GM19351 (cell line): ENCODE data around the gene STXBP6.
"Not testable (repeated sequence)": the region's sequence is repeated elsewhere in the genome, so short reads cannot be mapped to it uniquely, and the experiment has no call there.

Experiments used
- ATAC-seq: cut with Tn5 transposase; IDR thresholded peaks from one replicate; pipeline ENCODE4 v1.9.1; 2021; ENCODE audit warnings: mild to moderate bottlenecking, moderate library complexity; ENCODE audit not compliant: unreplicated experiment

Gene STXBP6

DNA sequence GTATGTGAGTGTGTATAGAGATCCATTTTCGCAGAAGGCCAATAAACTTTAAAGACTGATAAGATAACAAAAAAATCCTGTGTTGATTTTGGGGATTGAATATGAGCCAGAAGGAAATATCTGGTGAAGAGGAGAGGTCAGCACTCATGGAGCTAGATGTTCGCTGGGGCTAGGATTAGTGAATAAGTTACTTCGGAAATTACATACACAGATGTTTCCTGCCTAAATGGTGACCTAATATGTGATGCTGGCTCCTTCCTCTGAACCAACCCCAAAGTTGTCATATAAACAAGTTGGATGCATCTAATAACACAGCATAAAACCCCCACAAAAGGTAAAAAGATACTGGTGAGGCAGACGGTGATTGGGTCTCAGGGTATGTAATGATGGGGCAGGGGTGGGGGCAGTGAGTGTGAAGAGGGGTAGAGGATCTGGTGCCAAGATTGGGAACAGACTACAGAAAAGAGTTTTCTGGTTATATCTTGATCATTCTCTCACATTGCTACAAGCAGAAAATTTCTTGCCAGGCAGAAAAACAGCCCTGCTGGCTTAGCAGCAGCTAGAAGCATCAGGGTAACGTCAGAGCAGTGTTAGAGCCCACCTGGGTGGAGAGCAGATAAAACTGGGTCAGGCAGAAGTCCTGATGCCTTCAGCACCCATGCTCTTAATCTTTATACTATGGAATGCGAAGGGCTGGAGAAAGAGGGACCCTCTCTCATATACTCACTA is 275.6 kb downstream of the STXBP6 start:
- ATAC-seq = no peak

DNA sequence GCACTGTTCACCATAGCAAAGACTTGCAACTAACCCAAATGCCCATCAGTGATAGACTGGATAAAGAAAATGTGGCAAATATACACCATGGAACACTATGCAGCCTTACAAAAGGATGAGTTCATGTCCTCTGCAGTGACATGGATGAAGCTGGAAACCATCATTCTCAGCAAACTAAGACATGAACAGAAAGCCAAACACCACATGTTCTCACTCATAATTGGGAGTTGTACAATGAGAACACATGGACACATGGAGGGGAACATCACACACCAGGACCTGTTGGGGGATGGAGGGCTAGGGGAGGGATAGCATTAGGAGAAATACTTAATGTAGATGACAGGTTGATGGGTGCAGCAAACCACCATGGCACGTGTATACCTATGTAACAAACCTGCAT is 276.4 kb downstream of the STXBP6 start:
- ATAC-seq = not testable (repeated sequence)

DNA sequence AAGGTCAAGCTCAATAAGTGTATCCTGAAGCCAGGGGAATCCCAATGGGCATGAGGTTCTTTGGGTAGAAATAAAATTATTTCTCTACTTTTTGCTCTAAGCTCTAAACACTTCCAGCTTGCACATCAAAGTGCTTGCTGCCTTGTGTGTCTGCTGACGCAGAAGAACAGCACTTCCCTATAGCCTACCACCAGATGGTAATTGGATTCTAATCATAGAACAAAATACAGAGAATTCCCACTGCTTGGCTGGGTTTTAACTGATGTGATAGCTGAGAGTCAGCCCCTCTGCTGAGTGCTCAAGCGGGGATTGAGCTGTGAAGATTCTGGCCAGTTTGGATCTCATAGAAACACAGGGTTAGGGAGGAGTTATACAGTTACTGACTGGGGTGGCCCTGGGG is 283.5 kb downstream of the STXBP6 start:
- no peak for ATAC-seq

DNA sequence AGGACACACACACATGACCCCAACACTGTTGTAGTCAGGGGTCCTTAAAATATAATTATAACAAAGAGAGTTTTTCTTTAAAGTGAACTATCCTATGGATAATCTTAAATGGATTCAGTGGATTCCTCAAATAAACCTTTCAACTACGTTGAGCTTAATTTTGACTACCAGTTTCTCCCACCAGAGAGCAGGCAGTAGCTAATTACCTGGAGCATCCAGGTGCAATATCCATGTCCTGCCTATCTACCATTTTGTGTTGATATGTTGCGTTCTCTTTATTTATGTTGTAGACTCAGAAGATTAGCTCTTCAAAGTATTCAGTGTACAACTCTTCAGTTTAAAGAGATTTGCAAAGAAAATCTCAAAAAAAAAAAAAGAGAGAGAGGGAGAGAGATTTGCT is 288.8 kb downstream of the STXBP6 start:
- no peak for ATAC-seq
